Stimulated activated naive CD4-positive, alpha-beta T cell treated with Interleukin-2 at 50 U/mL for 16 hours (primary cell): ENCODE data around the gene FNDC3A.
"Not testable (repeated sequence)": the region's sequence is repeated elsewhere in the genome, so short reads cannot be mapped to it uniquely, and the experiment has no call there.

Source experiments
- DNase-seq: peaks from one replicate; lab custom pipeline; 2025; lab: John Stamatoyannopoulos, UW

The FNDC3A gene

DNA sequence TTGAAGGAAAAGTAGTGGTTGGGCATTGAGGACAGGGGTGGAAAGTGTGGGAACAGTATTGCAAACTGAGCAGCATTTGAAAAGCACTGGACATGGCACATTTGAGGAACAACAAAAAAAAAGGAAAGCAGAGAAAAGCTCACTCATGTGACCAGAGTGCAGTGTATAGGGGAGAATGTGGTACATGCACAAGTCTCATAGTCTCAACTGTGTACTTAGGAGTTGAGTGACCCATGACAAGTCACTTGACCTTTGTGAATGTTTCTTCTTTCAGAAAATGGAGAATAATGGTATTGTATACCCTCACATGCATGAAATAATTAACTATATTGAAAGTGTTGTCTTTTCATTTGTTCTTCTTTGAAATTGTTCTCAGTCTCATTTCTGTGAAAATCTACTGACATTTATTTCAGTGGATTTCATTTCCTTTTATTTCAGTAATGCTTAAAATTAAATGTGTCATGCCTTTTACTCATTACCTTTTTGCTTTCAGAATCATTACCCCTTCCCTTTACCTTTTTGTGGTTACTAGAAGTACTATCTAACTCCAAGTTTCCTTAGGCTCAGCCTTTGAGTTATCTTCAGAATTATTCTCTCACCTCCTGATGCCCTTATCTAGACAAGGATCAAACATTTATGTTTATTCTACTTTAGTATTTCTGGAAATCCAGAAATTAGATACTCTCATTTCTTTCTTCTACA is 165.3 kb downstream of the FNDC3A start:
- DNase-seq: no peak

GRCh38 chr13:49146950-49147355 is 171.2 kb downstream of the FNDC3A start:
- no peak for DNase-seq

GRCh38 chr13:49148405-49148804 is 172.7 kb downstream of the FNDC3A start:
- DNase-seq: no peak

GRCh38 chr13:49157955-49158584 is 182.4 kb downstream of the FNDC3A start:
- DNase-seq: not testable (repeated sequence)

- DNase-seq: not testable (repeated sequence)
Measured at GRCh38 chr13:49163162-49163561, 187.4 kb downstream of the FNDC3A start.

DNA sequence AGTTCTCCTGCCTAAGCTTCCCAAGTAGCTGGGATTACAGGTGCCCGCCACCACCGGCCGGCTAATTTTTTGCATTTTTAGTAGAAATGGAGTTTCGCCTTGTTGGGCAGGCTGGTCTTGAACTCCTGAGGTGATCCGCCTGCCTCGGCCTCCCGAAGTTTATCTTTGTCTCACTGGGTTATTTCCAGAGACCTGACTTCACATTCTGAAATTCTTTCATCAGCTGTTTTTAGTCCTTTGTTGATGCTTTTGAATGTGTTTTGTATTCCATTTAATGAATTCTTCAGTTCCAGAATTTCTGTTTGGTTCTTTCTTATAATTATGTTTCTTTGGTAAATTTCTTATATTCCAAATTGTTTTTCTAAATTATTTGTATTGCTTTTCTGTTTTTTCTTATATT is 189.0 kb downstream of the FNDC3A start:
- DNase-seq: no peak

DNA sequence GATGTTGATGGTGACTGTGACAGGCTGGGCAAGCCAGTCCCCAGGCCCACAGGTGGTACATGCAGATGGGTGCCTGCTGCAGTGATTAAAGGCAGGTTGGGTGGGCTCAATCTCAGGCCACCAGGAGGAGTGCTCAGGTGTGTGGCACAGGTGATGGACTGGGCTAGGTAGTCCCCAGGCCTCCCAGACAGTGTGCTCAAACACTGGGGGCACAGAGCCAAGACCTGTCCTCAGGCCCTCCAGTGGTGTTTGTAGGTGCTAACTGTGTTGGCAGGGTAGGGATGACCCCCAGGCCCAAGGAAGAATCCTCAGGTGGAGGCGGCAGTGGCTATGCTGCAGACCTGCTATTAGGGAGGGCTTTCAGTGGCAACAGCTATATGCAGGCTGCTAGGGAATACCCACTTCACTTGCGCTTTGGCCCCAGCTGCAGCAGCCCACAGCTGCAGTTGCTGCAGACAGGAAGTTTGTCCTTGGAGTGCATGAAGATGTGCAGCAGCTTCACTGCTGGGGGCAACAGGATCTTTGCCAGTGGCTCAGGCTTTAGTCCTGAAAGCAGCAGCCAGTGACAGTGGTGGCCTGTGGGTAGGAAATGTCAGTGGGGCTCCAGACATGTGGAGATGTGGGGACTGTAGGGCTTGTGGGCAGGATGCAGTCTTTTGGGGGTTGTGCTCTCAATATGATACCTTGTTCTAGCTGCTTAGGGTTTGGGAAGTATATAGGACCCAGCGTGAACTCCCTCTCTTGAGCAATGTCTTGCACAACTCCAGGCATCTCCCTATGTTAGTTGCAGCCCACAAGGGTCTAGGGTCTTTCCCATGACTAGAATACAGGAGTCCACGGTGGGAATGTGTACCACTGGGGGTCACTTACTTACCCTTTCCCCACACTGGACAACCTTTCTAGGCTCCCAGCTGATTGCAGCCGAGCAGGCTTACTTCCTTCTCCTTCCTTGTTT is 190.4 kb downstream of the FNDC3A start:
- DNase-seq: no peak

DNA sequence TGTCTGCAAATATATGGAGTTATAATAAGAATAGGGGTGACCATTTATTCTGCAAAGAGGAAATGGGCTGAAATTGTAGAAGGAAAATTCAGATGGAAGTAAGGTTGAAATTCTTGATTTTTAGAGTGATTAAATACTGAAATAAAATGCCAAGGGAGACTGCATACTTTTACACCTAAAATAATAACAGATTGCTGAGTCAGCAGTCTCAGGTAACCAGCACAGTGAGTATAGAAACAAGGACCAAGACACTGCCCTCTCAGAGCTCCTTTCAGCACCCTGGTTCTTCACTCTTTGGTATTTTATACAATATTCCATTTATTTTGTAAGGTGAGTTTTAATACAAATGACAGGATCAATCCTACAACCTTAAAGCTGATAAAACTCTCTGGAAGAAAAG is 195.6 kb downstream of the FNDC3A start:
- DNase-seq: no peak

DNA sequence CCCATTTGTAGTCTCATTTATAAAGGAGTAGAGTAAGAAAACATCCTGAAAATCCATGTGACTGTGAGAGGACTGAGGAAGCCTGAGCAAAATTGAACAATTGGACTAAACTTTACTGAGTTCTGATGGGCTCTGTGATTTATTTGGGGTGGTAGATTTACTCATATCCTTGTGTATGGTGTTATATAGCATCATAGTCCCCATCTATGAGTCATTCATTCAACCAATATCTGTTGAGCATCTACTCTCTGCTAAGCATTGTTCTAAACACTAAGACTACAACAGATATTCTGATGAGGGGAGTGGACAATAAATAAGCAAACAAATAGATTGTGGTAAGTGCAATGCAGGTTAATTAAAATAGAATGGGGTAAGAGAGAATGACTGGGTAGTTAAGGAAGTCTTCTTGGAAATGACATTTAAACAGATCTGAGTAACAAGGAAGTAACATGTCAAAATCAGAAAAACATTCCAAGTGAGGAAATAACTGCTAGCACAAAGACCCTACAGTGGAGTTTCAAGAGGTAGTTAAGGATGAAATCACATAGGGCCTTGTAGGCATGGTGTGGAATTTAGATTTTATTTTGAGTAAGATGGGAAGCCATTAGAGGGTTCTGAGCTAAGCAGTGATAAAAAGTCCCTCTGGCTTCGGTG is 208.1 kb downstream of the FNDC3A start:
- DNase-seq: no peak

- DNase-seq: no peak
Measured at GRCh38 chr13:49184621-49185020, 208.9 kb downstream of the FNDC3A start.

- DNase-seq: no peak
Measured at GRCh38 chr13:49185264-49185663, 209.6 kb downstream of the FNDC3A start.

DNA sequence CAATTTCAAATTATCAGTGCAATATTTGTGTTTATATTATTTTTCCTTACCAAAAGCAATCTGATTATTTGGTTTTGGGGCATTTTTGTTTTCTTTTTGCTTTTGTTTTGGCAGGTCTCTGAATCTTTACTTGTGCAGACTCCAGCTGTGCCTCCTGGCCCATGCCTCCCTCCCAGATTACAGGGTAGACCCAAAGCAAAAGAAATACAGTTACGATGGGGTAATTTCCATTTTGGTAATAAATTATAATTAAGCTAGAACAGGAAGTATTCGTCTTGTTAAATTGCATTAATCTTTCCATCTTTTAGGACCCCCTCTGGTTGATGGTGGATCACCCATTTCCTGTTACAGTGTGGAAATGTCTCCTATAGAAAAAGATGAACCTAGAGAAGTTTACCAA is 215.2 kb downstream of the FNDC3A start:
- DNase-seq: no peak

DNA sequence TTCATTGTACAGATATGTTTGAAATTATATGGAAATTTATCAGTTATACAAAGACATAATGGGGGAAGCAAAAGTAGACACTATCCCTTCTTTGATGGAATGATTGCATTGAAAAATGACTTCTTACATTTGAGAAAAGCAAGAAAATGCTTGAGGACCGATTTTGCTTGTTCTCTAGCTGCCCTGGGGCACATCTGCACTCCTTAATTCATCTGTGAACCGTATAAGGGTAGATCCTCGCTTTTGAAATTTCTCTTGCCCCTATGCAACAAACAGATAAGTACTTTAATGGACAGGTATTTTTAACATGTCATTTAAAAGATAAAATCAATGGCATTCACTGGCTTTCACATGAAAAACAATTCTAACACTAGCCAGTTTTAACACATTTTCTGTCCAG is 230.9 kb downstream of the FNDC3A start:
- no peak for DNase-seq

DNA sequence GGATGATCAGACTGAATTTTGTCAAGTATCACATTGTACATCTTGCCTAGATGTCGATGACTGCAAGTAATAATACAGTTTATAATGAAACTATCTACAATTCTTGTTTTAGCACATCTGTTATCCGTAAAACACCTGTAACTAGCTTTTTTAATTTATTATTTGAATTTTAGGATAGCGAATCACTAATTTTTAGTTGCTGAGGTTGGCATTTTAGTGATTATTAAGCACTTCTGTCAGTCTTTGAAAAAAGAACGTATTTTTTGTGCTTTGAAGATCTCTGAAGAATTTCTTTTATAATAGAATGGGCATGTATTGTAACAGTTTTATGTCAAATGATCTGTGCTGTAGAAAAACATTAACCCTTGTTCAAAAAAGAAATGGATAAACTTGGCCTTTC is 232.9 kb downstream of the FNDC3A start:
- no peak for DNase-seq

GRCh38 chr13:49210114-49210513 is 234.4 kb downstream of the FNDC3A start:
- no peak for DNase-seq

GRCh38 chr13:49210669-49211068 is 235.0 kb downstream of the FNDC3A start:
- DNase-seq: no peak

DNA sequence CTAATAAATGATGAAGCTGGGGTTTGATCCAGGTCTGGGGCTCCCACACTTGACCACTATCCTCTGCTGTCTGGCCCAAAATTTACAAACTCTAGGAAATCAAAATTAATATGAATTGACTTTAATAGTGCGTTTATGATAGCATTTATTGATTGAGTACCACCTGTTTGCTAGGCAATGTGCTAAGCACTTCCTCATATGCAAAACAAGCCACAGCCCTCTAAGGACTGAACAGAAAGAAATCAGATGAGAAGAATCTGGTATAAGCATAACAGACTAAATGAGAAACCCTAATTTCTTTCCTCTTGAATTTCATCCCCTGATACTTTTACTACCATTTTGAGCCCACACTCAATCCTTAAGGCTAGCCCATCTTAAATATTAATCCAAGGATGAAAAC is 237.8 kb downstream of the FNDC3A start:
- DNase-seq: no peak

DNA sequence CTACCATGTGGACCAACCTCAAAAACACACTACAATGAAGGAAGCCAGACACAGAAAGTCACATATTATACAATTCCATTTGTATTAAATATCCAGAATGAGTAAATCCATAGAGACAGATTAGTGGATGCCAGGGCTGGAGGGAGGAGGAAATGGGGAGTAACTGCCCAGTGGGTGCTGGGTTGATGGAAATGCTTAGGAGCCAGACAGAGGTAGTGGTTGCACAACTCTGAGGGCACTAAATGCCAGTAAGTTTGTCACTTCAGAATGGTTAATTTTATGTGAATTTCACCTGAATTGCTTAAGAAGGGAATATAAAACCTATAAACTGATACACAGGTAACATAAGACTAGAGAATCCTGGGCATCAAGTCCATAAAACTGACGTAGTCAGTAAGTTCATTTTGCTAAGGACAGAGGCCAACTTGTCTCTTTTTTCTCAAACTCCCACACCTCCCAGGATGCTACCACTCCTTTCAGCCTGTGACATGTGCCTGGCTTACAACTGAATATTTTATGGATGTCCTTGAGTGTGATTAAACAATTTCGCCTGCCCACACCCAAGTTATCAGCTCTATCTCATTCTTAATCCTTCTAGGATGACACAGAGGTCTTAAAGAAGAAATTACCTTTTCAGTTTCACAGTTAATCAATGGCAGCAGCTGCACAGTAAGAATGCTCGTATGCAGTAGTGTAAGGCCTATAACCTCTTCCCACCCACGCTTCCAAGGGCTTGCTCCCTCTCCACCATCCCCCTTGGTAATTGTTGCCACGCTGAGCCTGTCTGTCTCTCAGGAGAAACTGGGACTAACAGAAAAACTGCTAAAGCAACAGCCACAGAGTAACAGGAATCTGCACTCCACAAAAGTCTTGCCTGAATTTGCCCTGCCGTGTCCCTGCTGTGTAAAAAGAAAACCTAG is 238.5 kb downstream of the FNDC3A start:
- no peak for DNase-seq

DNA sequence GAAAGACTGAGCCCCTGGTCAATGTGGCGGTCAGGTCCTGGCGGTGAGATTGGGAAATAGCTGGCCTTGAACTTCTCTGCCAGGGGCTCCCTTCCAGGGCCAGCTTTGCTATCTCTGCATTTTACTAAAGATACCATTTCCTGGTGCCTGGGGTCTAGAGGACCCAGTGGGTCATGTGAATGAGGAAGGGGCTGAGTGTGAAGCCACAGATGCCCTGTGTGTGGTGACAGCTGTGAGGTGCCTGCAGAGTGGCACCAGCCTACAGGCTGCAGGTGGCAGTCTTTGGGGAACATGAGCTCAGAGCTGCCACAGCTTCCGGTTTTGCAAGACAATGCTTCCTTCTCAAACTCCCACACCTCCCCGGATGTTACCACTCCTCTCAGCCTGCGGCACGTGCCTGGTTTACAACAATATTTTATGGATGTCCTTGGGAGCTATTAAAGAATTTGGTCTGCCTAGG is 239.2 kb downstream of the FNDC3A start:
- peak; percentile 22 for DNase-seq

GRCh38 chr13:49216334-49216733 is 240.6 kb downstream of the FNDC3A start:
- DNase-seq: no peak

- DNase-seq: no peak
Measured at GRCh38 chr13:49217962-49218492, 242.3 kb downstream of the FNDC3A start.
